Renal cortex interstitium (tissue), 11 donors: ENCODE measurements around the gene USP32. TPM values are rescaled to one million over a fixed set of nuclear protein-coding genes. Genes with fewer than 3 reads are reported as not detected.
"Not testable (repeated sequence)": the region's sequence is repeated elsewhere in the genome, so short reads cannot be mapped to it uniquely, and the experiment has no call there.

ENCODE experiments used
- DNase-seq, 11 donors: peaks; one replicate each; pipeline ENCODE4 v3.0.0-alpha.2; 2013; ENCODE audit warnings: low read depth in 9 of 11, low spot score in 4 of 11; ENCODE audit errors: extremely low read depth in 1 of 11
- polyA plus RNA-seq, 3 donors: library from polyadenylated mRNA; unstranded; fragments of 120-200 nt; gene quantifications; one replicate each; pipeline ENCODE4 v1.2.1, GENCODE V29; 2013; ENCODE audit not compliant: insufficient read length in 3 of 3

The USP32 gene
- polyA plus RNA-seq, 3 donors: 40.4 to 48.7 (median 43.6) TPM

DNA sequence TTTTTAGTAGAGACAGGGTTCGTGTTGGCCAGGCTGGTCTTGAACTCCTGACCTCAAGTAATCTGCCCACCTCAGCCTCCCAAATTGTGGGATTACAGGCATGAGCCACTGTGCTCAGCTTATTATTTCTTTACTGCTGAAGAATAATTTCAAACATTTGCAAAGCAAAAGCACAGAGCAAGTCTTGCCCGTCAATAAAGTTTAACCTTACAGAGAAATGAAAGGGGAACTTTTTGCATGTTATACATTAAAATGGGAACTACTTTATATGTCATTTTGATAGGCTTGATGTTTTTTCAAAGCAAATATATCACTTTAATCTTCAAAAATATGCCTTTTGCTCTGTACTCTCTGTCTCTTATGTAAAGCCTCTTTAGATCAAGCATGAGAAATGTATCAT, 173.2 kb downstream of the USP32 start:
- not testable (repeated sequence) for DNase-seq

DNA sequence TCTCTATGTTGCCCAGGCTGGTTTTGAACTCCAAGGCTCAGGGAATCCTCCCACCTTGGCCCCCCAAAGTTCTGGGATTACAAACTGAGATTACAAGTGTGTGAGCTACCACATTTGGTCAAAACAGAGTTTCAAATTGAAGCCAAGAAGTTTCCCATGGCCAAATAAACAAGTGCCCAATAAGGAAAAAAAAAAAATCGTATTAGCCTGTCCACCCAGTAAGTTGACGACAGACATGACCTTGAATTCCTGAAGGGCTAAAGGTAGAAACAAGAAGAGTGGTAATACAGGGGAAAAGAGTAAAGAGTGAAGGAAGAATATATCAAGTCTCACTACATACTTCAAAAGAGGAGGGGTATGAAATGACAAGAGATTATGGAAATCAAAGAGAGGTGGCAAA, 176.0 kb downstream of the USP32 start:
- DNase-seq: not testable (repeated sequence)

DNA sequence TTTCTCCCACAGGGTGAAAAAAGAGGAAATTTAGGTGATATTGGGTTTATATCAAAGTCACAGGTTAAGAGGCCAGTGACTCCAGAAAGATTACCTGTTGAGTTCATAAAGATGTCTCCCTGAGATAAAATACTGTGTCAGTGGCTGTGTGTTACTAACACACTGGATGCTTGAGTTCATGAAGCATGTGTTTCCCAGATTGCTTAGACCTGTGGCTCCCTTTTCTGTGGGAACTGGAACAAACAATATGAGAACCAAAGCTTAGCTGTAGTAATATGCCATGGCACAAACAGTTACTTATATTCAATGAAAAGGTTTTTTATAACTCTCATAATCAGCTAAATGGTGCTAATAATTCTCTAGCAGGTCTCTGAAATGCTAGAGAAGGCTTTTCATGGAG, 180.7 kb downstream of the USP32 start:
- DNase-seq: not testable (repeated sequence)

DNA sequence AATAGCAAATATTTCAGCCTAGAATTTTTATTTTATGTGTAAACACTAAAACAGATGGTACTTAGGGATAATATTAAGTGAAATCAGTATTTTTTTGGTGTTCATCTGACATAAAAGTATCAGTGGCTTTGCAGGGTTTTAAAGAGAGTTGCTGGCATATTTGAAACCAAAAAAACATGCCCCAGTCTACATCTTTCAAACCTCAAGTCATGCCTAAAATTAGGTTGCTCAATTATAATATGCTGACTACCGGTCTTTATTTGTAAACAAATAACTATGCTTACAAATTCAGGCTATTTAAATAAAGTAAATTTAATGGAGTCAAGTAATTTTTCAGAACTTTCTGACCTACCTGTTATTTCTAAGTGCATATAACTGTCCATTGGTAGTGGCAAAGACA, 183.6 kb downstream of the USP32 start:
- DNase-seq: not testable (repeated sequence)

DNA sequence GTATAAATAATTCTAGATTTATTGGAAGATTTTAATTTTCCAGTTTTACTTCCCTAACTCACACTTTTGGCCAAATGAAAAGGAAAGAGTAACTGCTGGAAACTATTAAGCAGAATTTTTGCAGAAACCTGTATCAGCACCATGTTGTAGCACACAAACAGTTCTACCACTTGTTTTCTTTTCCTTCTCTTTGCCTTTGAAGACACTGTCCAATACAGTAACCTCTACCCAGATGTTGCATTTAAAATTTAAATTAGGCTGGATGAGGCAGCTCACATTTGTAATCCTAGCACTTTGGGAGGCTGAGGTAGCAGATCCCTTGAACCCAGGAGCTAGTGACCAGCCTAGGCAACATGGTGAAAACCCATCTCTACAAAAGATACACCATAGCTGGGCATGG, 186.2 kb downstream of the USP32 start:
- not testable (repeated sequence) for DNase-seq

DNA sequence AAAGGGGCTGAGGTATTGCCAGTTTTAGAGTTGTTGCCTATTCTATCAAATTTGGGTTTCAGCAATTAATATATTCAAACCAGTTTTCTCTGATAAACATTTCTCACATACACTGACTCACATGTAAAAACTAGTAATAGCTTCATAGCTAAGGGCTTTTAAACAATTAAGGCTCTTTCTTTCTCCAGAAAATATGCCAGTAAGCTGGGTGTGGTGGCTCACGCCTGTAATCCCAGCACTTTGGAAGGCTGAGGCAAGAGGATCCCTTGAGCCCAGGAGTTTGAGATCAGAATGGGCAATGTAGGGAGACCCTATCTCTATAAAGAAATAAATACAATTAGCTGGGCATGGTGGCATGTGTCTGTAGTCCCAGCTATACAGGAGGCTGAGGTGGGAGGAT, 193.3 kb downstream of the USP32 start:
- not testable (repeated sequence) for DNase-seq

DNA sequence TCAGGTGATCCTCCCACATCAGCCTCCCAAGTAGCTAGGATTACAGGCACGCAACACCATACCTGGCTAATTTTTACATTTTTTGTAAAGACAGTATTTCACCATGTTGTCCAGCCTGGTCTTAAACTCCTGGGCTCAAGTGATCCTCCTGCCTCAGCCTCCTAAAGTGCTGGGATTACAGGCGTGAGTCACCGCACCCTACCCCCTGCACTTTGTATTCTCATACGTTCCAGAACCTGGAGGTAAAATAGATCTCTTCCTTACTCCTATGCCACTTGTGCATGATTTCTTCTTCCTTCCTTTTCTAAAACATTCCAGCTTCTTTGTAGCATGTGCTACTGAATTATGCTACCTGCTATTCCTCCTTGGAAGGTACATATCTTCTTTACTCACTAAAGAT, 197.8 kb downstream of the USP32 start:
- not testable (repeated sequence) for DNase-seq

DNA sequence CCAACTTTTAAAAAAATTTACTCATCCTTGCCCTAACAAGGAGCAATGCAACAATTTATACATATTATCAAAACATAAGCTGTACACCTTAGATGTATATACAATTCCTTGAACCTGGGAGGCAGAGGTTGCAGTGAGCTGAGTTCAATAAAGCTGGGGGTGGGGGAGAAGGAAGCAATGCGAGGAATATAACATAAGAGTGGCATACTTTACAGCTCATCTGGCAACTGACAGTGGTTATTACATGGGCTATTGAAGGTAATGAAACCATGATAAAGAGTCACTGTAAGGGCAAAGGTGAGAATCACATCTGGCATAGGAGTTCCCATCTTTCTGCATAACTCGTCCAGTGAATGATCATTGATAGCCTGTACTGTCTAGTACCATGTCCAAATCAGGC, 198.5 kb downstream of the USP32 start:
- no peak for DNase-seq

DNA sequence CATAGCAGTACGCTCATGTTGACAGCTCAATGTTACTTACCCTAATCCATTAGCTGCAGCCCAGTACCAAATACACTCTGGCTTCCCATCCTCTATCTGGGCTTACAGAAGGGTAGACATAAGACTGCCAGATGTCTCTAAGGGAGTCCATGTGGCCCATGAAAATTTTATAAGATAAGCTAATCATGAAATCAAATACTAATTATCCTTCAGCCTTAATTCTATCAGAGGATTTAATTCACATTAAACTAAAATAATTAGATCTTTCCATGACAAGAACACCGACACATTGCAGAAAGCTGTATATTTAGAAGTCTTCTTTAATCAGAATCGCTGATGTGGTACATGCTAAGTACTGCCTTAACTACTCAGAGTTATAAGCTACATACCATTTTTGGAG, 198.9 kb downstream of the USP32 start:
- DNase-seq: not testable (repeated sequence)

DNA sequence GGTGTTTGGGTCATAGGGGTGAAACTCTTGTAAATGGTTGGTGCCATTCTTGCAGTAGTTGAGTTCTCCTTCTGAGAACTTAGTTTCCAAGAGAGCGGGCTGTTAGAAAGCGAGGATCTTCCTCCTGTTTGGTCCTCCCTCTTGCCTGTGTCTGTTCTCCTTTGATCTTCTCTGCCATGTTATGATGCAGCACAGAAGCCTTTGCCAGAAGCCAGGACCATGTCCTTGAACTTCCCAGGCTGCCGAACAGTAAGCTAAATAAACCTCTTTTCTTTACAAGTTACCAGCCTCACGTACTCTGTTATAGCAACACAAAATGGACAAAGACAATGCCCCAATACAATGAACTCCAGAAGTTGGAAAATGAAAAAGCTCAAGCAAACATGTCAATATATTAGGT, 201.9 kb downstream of the USP32 start:
- DNase-seq: not testable (repeated sequence)

DNA sequence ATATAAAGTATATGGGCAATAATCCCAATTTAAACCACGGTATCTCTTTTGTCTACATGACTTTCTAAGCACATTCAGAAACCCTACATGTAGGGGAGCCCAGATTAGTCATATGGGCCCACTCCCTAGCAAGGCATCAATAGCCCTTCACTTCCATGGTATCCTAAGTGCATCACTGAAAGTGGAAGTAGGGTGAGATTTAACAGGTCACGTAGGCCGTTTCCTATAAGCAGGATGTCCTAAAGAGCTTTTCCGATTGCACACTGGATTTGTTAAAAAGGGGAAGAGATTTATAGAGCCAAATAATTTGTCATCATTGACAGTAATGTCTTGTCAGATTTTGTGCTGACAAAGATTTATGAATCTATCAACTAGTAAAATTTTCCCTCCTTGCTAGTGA, 203.2 kb downstream of the USP32 start:
- DNase-seq: no peak

DNA sequence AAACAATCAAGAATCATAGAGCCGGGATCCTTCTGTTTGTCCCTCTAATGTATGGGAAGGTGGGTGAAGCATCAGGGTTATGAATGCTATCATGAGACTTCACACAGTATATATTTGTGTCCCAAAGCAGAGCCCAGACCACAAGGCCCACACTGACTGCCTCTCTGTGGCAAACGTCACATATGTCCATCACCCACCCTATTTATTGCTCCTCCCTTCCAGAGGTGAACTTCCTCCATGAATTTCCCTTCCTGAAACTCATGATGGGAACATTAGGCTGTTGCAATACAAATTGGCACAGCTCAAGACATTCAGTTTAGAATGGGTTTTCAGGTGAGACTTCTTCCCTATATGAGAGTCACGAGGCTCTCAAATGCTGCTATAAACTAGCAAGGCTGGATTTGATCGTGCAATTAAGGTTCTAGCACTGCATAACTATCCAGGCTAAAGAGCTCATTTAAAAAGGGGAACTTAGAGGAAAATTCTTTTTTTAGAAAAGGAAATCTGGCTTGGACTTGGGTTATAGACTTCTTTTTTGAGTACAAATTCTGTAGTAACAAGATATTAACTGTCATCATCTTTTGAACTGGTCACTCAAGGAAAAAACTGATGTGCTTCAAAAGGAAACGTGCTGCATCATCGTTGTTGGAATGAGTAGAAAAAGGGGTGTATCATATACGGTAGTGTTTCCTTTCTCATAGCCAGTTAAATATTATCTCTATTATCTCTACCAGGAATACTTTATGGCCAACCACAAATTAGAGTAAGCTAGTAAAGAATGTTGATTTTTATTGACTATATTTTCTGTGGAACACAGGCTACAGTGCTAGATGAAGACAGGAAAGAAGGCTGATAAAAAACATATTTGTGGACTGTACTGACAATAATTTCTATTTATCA, 204.8 kb downstream of the USP32 start:
- not testable (repeated sequence) for DNase-seq

DNA sequence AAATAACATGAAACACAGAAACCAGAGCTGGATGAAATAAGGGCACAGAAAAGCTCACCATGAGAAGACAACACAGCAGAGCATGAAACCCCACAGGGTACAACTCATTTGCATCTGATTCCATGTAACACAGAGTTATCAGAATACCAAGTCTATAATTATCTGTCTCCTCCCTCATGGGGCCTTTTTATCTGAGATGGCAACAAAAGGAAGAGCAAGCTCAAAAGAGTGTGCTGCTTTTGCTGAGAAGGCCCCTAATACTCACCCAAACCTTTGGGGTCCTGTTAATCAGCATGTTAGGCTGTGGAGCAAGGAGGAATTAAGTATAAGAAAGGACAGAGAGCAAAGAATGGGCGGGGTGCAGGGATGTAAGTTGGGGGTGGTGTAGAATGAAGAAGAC, 205.6 kb downstream of the USP32 start:
- not testable (repeated sequence) for DNase-seq

DNA sequence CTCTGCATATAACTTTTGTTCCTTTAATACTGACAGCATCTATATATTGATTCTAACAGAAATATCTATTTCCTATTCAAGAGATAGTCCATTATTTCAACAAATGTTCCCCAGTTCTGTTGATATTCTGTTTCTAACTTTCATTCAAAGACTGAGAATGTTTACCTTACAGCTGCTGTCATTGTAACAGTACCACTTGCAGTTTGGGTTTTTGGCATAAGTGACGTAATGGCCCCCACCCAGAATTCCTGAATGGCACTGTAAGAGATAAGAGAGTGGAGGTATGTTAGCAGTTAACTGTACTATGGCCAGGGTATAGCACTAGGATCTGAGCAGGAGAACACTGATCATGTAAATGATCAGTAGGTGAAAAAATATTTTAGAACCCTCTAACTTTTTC, 211.6 kb downstream of the USP32 start:
- DNase-seq: not testable (repeated sequence)

DNA sequence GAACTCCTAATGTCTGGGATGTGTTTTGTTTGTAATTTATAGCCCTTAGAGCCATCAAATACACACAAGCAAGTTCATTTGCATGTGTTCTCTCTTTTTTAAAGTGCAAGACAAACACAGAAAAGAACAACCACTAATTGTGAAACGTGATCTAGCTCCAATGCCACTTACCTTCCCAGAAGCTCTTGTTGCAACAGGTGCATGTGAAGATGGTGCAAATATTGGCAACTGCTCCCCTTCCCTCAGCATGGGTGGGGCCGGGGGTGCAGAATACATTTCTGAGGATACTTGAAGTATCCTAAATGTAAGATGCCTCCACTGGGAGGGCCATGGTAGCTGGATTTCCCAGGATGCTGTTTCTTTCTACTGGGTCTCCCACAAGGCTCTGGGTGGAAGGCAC, 213.8 kb downstream of the USP32 start:
- DNase-seq: not testable (repeated sequence)

DNA sequence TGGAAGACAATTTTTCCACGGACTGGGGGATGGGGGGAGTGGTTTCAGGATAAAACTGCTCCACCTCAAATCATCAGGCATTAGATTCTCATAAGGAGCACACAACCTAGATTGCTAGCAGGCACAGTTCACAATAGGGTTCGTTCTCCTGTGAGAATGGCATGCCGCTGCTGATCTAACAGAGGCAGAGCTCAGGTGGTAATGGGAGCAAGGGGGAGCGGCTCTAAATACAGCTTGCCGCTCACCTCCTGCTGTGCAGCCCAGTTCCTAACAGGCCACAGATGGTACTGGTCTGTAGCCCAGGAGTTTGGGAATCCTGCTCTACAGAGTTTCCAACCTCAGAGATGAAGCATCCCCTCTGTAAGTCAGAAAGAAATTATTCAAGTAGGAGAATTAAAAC, 215.2 kb downstream of the USP32 start:
- not testable (repeated sequence) for DNase-seq

DNA sequence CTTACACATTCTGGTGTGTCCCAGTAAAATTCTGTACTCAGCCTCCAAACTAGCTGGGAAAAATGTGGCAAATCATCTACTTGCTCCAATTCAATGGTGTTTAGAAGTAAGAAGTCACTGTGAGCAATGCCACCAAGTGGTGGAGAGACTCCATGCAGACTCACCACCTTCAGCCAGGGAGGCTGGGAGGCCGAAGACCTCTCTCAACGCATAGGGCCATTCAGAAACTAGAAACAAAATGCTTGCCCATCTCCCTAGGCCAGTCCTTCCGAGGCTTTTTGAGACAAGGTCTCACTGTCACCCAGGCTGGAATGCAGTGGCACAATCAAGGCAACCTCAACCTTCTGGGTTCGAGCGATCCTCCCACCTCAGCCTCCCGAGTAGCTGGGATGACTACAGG, 217.2 kb downstream of the USP32 start:
- DNase-seq: not testable (repeated sequence)

DNA sequence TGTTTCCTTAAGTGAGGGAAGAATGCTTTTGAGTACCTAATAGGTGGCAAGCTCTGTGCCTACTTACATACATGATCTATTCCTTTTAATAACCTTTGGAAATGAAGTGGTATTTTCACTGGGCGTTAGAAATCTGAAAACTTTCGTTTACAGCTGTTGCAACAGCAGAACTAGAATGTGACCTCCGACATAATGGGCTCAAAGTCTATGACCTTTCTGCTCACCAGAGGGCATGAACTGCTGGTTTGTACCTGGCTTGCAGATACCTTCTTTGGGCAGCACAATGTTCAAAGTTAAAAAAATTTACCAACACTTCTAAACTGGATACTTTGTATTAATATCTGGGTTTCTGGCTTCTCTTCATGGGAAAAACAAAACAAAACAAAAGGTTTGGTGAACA, 217.9 kb downstream of the USP32 start:
- DNase-seq: no peak

DNA sequence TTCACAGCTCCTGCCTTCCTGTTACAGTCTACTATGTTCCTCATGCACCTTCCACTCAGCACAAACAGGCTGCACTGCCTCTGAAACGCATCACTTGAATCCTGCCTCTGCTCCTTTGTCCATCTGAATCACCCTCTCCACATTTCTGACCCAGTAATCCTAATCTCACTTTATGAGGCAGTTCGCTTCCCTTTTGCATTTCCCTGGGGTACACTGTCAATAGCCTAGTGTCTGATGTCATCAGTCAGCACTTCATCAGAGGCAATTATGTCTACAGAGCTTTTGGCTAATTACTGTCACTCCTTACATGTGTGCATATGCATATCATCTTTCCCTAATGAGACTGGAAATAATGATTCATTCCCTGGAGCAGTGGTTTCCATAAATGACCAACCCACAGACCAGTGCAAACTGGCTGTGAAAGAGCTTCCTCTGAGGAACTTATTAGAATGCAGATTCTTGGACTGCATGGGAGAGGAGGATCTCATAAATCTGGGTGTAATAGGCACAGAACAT, 218.6 kb downstream of the USP32 start:
- DNase-seq: no peak

DNA sequence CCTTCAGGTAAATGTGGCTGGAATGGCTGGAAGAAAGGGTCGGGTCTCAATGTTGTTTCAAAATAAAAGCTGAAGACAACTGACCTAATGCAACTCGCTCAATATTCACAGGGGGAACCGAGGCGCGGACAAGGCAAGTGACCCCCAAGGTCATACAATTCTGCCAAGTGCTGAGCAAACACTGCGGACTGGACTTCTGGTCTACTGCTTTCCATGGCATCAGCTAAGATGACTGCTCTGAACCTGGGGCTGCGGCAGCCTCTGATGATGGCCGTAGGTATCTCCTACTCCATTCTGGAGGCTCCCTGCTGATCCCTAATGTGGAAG, 220.2 kb downstream of the USP32 start:
- no peak for DNase-seq
